Right atrium auricular region (tissue), 2 donors: ENCODE measurements around the gene GPR37. TPM values are rescaled to one million over a fixed set of nuclear protein-coding genes. Genes with fewer than 3 reads are reported as not detected.

Source experiments
- DNase-seq: peaks from one replicate; pipeline ENCODE4 v3.0.0-alpha.2; 2019; ENCODE audit warnings: low spot score
- H3K27ac ChIP-seq, 2 donors: fragments of 200-600 bp; sonication (generic); 1 replicate in 1 of 2; 2 replicates in 1 of 2; pipeline ENCODE4 v1.5.1; 2016 to 2019
- H3K27me3 ChIP-seq, 2 donors: fragments of 200-600 bp; sonication (generic); one replicate each; pipeline versions ENCODE4 v1.5.1 to v1.6.0; 2017 to 2019
- H3K36me3 ChIP-seq: fragments of 200-600 bp; sonication (generic); one replicate; pipeline ENCODE4 v1.5.1; 2016
- H3K4me1 ChIP-seq, 2 donors: fragments of 200-600 bp; sonication (generic); one replicate each; pipeline versions ENCODE4 v1.5.1 to v1.6.0; 2017 to 2019
- H3K4me3 ChIP-seq, 2 donors: fragments of 200-600 bp; sonication (generic); 1 replicate in 1 of 2; 2 replicates in 1 of 2; pipeline ENCODE4 v1.5.1; 2017 to 2019; ENCODE audit warnings: mild to moderate bottlenecking in 1 of 2, moderate library complexity in 1 of 2
- H3K9me3 ChIP-seq, 2 donors: fragments of 200-600 bp; sonication (generic); one replicate each; pipeline ENCODE4 v1.5.1; 2019
- CTCF ChIP-seq, 2 donors: fragments of 200-600 bp; sonication (generic); IDR thresholded peaks; one replicate each; pipeline ENCODE4 v1.5.1; 2019; ENCODE audit warnings: antibody characterized with exemption in 2 of 2
- total RNA-seq, 2 donors: library from RNA; depleted of rRNA; stranded (reverse); fragments of >200 nt; gene quantifications; one replicate each; pipeline ENCODE4 v1.1.0, GENCODE V29; 2016

Gene GPR37
- total RNA-seq, 2 donors from 2014 or later, result 1.1 TPM; not detected in 1

- no peak overlapping the region for H3K27ac ChIP-seq
- H3K4me1 ChIP-seq, result no peaks in the 10 kb centered on the region
- no peaks in the 10 kb centered on the region for H3K27me3 ChIP-seq
- no peak for TF ChIP-seq CTCF (IDR thresholded peaks at IDR 0.05)
- H3K4me3 ChIP-seq, result no peak overlapping the region
- DNase-seq, result no peak
- H3K36me3 ChIP-seq, result no peaks in the 10 kb centered on the region
- H3K9me3 ChIP-seq, result no peaks in the 10 kb centered on the region
Observed at GRCh38 chr7:124738639-124739038, 27.0 kb downstream of the GPR37 start.

- Histone ChIP-seq H3K9me3 (no peaks in the 10 kb centered on the region), H3K27me3 (no peaks in the 10 kb centered on the region), H3K4me1 (no peaks in the 10 kb centered on the region), H3K4me3 (no peak overlapping the region), H3K36me3 (no peaks in the 10 kb centered on the region), H3K27ac (no peak overlapping the region)
- no peak for DNase-seq
- no peak for TF ChIP-seq CTCF (IDR thresholded peaks at IDR 0.05)
Observed at GRCh38 chr7:124737760-124738300, 27.8 kb downstream of the GPR37 start.

- H3K4me1 ChIP-seq, result no peaks in the 10 kb centered on the region
- H3K9me3 ChIP-seq, result no peaks in the 10 kb centered on the region
- TF ChIP-seq CTCF (IDR thresholded peaks at IDR 0.05), result no peak
- H3K27ac ChIP-seq, result no peak overlapping the region
- H3K4me3 ChIP-seq, result no peak overlapping the region
- no peaks in the 10 kb centered on the region for H3K27me3 ChIP-seq
- DNase-seq, result no peak
- no peaks in the 10 kb centered on the region for H3K36me3 ChIP-seq
Observed at GRCh38 chr7:124728610-124729009, 37.0 kb downstream of the GPR37 start.

- Histone ChIP-seq H3K36me3 (no peaks in the 10 kb centered on the region), H3K9me3 (no peaks in the 10 kb centered on the region), H3K4me3 (no peak overlapping the region), H3K27ac (no peak overlapping the region), H3K27me3 (no peaks in the 10 kb centered on the region), H3K4me1 (no peaks in the 10 kb centered on the region)
- no peak for TF ChIP-seq CTCF (IDR thresholded peaks at IDR 0.05)
- no peak for DNase-seq
Observed at GRCh38 chr7:124724507-124725192, 40.9 kb downstream of the GPR37 start.

GRCh38 chr7:124724079-124724478 lies 41.5 kb downstream of the GPR37 start:
- H3K27me3 ChIP-seq, result no peaks in the 10 kb centered on the region
- no peak overlapping the region for H3K27ac ChIP-seq
- TF ChIP-seq CTCF (IDR thresholded peaks at IDR 0.05), result no peak
- no peaks in the 10 kb centered on the region for H3K4me1 ChIP-seq
- no peak for DNase-seq
- H3K4me3 ChIP-seq, result no peak overlapping the region
- H3K36me3 ChIP-seq, result no peaks in the 10 kb centered on the region
- H3K9me3 ChIP-seq, result no peaks in the 10 kb centered on the region

- Histone ChIP-seq H3K27me3 (no peaks in the 10 kb centered on the region), H3K4me3 (no peak overlapping the region), H3K9me3 (no peaks in the 10 kb centered on the region), H3K36me3 (no peaks in the 10 kb centered on the region), H3K27ac (no peak overlapping the region), H3K4me1 (no peaks in the 10 kb centered on the region)
- no peak for DNase-seq
- TF ChIP-seq CTCF (IDR thresholded peaks at IDR 0.05), result no peak
Observed at GRCh38 chr7:124723012-124723411, 42.6 kb downstream of the GPR37 start.
